Left lung (tissue), 10 donors: Measurements from ENCODE around the gene TBCD. TPM values are rescaled to one million over a fixed set of nuclear protein-coding genes. Genes with fewer than 3 reads are reported as not detected.

Source experiments
- ATAC-seq: fragments of 200-7000 bp; cut with Tn5 transposase; one replicate; pipeline ENCODE4 v1.9.1; 2020; ENCODE audit warnings: moderate library complexity
- DNase-seq, 4 donors: peaks; one replicate each; pipeline ENCODE4 v3.0.0-alpha.2; 2013 to 2020
- H3K27ac ChIP-seq, 2 donors: fragments of 200-600 bp; sonication (generic) in 1 of 2; one replicate each; pipeline versions ENCODE4 v1.5.0 to v1.8.0; 2020 to 2021
- H3K27me3 ChIP-seq, 2 donors: fragments of 200-600 bp; sonication (generic) in 1 of 2; one replicate each; pipeline versions ENCODE4 v1.5.0 to v1.8.0; 2020 to 2021
- H3K36me3 ChIP-seq, 2 donors: fragments of 200-600 bp; sonication (generic) in 1 of 2; one replicate each; pipeline versions ENCODE4 v1.5.0 to v1.8.0; 2020 to 2021
- H3K4me1 ChIP-seq, 2 donors: fragments of 200-600 bp; one replicate each; pipeline ENCODE4 v1.8.0; 2021
- H3K4me3 ChIP-seq, 2 donors: fragments of 200-600 bp; sonication (generic) in 1 of 2; one replicate each; pipeline versions ENCODE4 v1.5.0 to v1.8.0; 2020 to 2021; ENCODE audit warnings: mild to moderate bottlenecking in 1 of 2
- H3K9me3 ChIP-seq, 2 donors: fragments of 200-600 bp; sonication (generic) in 1 of 2; one replicate each; pipeline versions ENCODE4 v1.5.0 to v1.8.0; 2020 to 2021
- intact Hi-C, 2 donors: fragments of 100-400 bp; cut with DNase I; formaldehyde crosslinking; loops; one replicate each; pipeline versions ENCODE4 v1.11.2 to v1.14.2; 2022
- polyA plus RNA-seq, 6 donors: library from polyadenylated mRNA; unstranded; fragments of 120-200 nt; gene quantifications; one replicate each; pipeline ENCODE4 v1.2.1, GENCODE V29; 2013; ENCODE audit not compliant: insufficient read length in 6 of 6
- total RNA-seq, 2 donors: library from RNA; stranded (reverse); fragmentation: NEBNext Ultra II Directional; extraction: Animal tissue kit (Norgen Biotek cat#: 25700); gene quantifications; one replicate each; pipeline ENCODE4 v1.2.1, GENCODE V29; 2021
- TF ChIP-seq, protein P1 (sequence below), 2 donors: fragments of 200-600 bp; sonication (generic) in 1 of 2; IDR thresholded peaks; one replicate each; pipeline versions ENCODE4 v1.5.0 to v1.8.0; 2021; ENCODE audit warnings: antibody characterized with exemption in 2 of 2
- donor health status: DM: no; HTN: yes; CAD: no.
- donor health status: DM: no; HTN: no; CAD: no.

TBCD gene
- total and polyA plus RNA-seq, 8 donors = 87.2 to 133 (median 104) TPM

DNA sequence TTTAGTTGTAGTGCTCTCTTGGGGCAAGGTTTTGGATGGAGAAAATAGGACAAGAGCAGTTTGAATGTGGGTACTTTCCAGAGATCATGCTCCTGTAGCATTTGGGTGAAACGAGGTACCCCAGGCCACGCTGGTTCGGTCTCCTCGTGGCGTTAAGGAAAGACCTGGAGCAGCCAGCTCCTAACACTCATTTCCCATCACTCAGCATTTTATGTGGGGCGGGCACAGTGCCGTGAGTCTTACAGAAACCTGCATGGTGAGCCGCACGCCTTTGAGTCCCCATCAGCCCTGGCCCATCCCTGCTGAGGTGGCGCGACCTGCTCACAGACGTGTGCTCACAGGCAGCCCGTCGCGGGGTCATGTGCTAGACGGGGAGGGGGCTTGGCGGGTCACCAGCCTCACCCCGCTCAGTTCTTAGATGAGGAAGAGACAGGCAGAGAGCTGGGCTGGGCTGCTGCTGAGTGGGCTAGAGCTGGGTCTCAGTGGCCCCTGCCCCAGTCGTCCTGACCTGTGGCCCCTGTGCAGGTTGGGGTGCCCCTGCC is 37.3 kb downstream of the TBCD start:
- H3K9me3 ChIP-seq = no peaks in the 10 kb centered on the region
- ATAC-seq (no peak), DNase-seq (no peak)
- intact Hi-C loops = no loop called here
- no peak overlapping the region for H3K27ac ChIP-seq
- no peaks in the 10 kb centered on the region for H3K4me1 ChIP-seq
- no peak overlapping the region for H3K4me3 ChIP-seq
- no peaks in the 10 kb centered on the region for H3K27me3 ChIP-seq
- TF ChIP-seq, protein P1, sequence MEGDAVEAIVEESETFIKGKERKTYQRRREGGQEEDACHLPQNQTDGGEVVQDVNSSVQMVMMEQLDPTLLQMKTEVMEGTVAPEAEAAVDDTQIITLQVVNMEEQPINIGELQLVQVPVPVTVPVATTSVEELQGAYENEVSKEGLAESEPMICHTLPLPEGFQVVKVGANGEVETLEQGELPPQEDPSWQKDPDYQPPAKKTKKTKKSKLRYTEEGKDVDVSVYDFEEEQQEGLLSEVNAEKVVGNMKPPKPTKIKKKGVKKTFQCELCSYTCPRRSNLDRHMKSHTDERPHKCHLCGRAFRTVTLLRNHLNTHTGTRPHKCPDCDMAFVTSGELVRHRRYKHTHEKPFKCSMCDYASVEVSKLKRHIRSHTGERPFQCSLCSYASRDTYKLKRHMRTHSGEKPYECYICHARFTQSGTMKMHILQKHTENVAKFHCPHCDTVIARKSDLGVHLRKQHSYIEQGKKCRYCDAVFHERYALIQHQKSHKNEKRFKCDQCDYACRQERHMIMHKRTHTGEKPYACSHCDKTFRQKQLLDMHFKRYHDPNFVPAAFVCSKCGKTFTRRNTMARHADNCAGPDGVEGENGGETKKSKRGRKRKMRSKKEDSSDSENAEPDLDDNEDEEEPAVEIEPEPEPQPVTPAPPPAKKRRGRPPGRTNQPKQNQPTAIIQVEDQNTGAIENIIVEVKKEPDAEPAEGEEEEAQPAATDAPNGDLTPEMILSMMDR (IDR thresholded peaks at IDR 0.05) = no peak
- H3K36me3 ChIP-seq = peaks cover 0 to 18% of the 10 kb centered on the region in 2 donors

DNA sequence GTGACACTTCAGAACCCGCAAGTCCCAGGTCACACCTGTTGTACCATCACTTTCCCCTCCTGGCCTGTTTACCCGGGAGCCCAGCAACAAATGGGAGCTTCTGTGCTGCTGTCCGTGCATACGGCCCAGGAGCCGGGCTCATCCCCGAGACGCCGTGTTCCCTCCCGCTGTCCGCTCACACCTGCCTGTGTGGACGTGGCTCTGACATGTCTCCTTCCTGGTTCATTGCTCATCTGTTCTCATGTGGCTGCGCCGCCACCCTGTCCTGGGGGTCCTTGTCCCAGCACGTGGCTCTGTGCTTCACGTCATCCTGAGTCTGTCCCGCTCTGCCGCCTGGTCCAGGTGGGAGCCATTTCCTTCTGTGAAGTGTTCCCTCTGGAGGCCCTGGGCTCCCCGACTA is 37.9 kb downstream of the TBCD start:
- H3K27me3 ChIP-seq = no peaks in the 10 kb centered on the region
- no peaks in the 10 kb centered on the region for H3K9me3 ChIP-seq
- ATAC-seq (no peak), DNase-seq (no peak)
- TF ChIP-seq, protein P1 (IDR thresholded peaks at IDR 0.05) = no peak
- no peak overlapping the region for H3K4me3 ChIP-seq
- intact Hi-C loops = no loop called here
- no peaks in the 10 kb centered on the region for H3K4me1 ChIP-seq
- H3K36me3 ChIP-seq = peaks cover 0 to 11% of the 10 kb centered on the region in 2 donors
- H3K27ac ChIP-seq = no peak overlapping the region

DNA sequence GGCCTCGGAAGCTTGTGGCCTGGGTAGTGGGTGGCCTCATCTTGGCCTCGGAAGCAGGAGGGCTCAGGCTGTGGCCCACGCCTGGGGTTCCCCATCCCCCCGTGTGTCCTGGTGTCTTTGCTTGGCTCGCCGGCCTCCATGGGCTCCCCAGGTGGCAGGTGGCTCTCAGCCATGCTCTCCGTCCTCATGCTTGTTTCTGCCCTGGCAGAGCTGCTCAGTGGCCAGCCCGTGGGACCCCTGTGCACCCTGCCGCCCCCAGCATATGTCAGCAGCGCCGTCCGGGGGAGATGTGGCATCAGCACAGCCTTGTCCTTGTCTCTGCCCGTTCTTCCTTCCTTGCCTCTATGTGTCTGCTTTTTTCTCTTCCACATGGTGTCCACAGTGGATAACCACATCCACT is 38.5 kb downstream of the TBCD start:
- no peak overlapping the region for H3K27ac ChIP-seq
- intact Hi-C loops = no loop called here
- TF ChIP-seq, protein P1 (IDR thresholded peaks at IDR 0.05) = no peak
- ATAC-seq = no peak
- H3K36me3 ChIP-seq = peaks cover 0 to 10% of the 10 kb centered on the region in 2 donors
- H3K9me3 ChIP-seq = no peaks in the 10 kb centered on the region
- no peak overlapping the region for H3K4me3 ChIP-seq
- no peaks in the 10 kb centered on the region for H3K4me1 ChIP-seq
- DNase-seq = no peak
- no peaks in the 10 kb centered on the region for H3K27me3 ChIP-seq

DNA sequence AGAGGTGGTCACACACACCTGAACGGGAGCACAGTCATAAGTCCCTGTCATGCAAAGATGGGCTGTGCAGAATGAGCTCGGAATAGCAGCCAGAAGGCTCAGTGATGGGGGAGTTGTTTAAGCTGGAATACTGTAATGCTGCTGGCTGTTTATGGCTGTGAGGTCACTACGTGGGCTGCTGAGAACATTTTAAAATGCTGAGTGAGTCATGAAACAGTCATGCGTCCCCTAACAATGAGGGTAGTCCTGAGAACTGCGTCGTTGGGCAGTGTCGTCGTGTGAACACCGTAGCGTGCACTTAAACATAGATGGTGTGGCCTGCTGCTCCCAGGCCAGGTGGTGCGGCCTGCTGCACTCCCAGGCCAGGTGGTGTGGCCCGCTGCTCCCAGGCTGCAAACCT is 39.7 kb downstream of the TBCD start:
- DNase-seq = no peak
- intact Hi-C loops = no loop called here
- TF ChIP-seq, protein P1 (IDR thresholded peaks at IDR 0.05) = no peak

DNA sequence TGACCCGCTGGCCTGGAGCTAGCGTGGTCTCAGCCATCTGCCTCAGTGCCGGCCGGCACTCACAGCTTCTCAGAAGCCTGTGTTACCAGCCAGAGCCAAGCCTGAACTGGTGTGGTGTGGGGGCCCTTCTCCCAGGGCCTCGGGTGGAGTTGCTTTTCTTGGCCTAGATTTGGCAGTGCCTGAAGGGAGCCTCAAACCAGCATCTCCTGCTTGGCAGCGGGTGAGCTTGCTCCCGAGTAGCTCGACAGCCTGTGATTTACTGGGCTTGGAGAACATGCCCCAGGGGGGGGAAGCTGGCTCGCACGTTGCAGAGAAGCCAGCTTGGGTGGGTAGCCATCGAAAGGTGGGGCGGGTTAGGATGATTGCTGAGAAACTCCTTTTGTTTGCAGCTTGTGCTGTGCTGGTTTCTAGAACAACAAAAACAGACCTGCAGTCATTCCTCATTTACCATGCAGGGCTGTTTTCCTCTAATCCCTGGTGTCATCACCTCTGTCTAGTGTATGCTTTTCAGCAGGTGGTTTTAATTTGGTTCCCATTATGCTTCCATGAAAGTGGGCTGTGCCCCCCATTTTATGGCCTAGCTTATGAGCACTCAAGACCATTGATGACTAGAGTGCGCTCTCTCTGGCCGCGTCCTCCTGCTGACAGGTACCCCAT is 42.2 kb downstream of the TBCD start:
- intact Hi-C loops = no loop called here
- DNase-seq (no peak), ATAC-seq (no peak)
- Histone ChIP-seq H3K9me3 (no peaks in the 10 kb centered on the region), H3K4me3 (no peak overlapping the region), H3K4me1 (no peaks in the 10 kb centered on the region), H3K27ac (no peak overlapping the region), H3K27me3 (no peaks in the 10 kb centered on the region), H3K36me3 (peaks cover 0 to 24% of the 10 kb centered on the region in 2 donors)
- TF ChIP-seq, protein P1 (IDR thresholded peaks at IDR 0.05) = no peak

More for the DNA sequence above, 39.7 kb downstream of the TBCD start:
- no peak overlapping the region for H3K27ac ChIP-seq
- H3K4me1 ChIP-seq = no peaks in the 10 kb centered on the region
- peaks cover 0 to 14% of the 10 kb centered on the region in 2 donors for H3K36me3 ChIP-seq
- H3K9me3 ChIP-seq = no peaks in the 10 kb centered on the region
- no peak overlapping the region for H3K4me3 ChIP-seq
- no peaks in the 10 kb centered on the region for H3K27me3 ChIP-seq
- ATAC-seq = no peak
